Lung microvascular endothelial cell (primary cell): ENCODE data around the gene NUDT22. TPM values are rescaled to one million over a fixed set of nuclear protein-coding genes. Genes with fewer than 3 reads are reported as not detected.
A peak's percentile ranks its signal among the peaks of the same experiment; 100 is the strongest.

Source experiments
- DNase-seq, 2 donors: peaks; one replicate each; pipeline versions ENCODE4 v3.0.0 to v3.0.0-alpha.2; 2010; ENCODE audit warnings: low read depth in 2 of 2
- total RNA-seq: library from RNA; depleted of rRNA; stranded (reverse); fragments of >200 nt; gene quantifications from 2 replicates; pipeline ENCODE4 v1.2.1, GENCODE V29; 2014

The NUDT22 gene
- total RNA-seq = 26.2 and 37.3 TPM in 2 replicates

DNA sequence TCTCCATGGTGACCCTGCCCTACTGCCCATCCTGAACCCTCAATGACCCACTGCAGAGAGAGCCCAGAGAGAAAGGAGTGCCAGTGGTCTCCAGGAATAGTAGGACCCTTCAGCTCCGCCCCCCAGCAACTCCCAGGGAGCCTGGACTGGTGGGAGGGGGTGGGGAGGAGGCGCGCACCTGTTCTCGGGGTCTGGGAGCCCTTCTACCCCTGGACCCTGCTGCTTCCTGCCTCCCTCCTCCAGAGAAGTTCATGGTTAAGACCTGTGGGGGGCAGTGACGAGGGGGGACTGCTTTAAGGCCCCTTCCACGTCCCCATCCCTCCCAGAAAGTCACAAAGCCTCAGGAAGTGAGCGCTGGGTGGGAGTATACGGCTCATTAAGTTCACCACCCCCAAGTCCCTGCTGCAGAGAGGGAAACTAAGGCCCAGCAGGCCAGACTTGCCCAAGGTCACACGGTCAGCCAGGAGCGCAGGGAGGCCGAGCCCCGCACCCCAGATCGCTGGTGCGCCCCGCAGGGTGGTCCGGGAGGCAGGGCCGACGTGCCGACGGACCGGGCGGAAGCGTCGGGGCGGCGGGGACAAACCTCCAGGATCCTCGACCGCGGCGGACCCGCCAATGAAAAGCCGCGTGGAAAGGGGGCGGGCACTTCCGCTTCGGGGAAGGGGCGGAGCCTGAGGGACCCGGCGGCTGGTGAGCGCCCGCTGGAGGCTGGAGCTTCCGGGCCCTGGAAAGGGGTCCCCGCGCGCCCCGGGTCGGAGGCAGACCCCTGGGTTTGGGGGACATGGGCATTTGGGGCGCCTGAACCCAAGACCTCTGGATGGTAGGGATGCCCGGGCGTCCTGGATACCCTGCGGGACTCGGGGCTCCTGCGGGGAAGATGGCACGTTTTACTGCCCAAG, at the start of gene NUDT22, which contains the start of gene TRPT1:
TSS of gene NUDT22 (plus strand) at position 667 of the 899 bp plus-strand sequence. CDS start 379 bp downstream, outside the sequence.
TSS of gene TRPT1 (minus strand) at position 579 of the 899 bp plus-strand sequence. CDS start at position 253, 326 bp downstream.
- peak; percentile 78 to 79 for DNase-seq

DNA sequence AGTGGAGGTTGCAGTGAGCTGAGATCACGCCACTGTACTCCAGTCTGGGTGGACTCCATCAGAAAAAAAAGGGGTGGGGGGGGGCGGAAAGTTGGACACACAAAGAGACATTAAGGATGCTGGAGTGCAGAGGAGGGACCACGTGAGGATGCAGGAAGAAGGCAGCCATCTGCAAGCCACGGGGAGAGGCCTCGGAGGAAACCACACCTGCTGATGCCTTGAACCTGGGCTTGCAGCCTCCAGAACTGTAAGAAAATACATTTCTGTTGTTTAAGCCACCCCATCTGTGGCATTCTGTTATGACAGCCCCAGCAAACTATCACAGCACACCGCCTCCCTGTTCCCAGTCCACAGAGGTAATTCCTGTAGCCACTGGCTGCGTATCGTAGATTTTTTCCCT, 49.3 kb upstream of the NUDT22 start:
- no peak for DNase-seq

- DNase-seq = no peak
These were observed 47.9 kb upstream of the NUDT22 start for GRCh38 chr11:64178203-64178602.

GRCh38 chr11:64178951-64179639, 47.0 kb upstream of the NUDT22 start:
- no peak for DNase-seq

GRCh38 chr11:64180891-64181290, 45.2 kb upstream of the NUDT22 start:
- no peak for DNase-seq

GRCh38 chr11:64181506-64182411, 44.3 kb upstream of the NUDT22 start:
- peak; percentile 92 to 96 for DNase-seq

GRCh38 chr11:64183890-64184289, 42.2 kb upstream of the NUDT22 start:
- DNase-seq = no peak

DNA sequence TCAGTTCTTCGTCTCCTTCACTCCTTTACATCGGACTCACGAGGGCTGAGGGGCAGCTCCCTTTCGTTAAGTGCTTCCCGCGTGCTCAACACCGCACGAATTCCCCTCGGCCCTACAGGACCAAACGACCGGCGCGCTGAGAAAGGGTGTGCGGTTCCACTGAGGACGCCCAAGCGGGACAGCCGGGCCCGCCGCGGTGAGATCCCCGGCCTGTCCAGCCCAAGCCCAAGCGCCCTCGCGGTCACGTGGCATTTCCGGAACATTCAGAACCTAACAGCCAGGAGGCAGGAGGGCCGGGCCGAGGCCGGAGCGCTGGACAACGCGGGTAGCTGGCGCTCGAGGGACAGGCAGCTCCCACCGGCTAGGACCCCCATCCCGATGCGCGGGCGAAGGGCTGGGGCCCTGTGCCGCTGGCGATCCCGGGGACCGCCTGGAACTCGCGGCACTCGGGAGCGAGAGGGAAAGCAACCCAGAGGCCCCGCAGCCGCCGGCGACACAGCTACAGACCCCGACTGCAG, 40.8 kb upstream of the NUDT22 start:
- peak; percentile 91 to 93 for DNase-seq

DNA sequence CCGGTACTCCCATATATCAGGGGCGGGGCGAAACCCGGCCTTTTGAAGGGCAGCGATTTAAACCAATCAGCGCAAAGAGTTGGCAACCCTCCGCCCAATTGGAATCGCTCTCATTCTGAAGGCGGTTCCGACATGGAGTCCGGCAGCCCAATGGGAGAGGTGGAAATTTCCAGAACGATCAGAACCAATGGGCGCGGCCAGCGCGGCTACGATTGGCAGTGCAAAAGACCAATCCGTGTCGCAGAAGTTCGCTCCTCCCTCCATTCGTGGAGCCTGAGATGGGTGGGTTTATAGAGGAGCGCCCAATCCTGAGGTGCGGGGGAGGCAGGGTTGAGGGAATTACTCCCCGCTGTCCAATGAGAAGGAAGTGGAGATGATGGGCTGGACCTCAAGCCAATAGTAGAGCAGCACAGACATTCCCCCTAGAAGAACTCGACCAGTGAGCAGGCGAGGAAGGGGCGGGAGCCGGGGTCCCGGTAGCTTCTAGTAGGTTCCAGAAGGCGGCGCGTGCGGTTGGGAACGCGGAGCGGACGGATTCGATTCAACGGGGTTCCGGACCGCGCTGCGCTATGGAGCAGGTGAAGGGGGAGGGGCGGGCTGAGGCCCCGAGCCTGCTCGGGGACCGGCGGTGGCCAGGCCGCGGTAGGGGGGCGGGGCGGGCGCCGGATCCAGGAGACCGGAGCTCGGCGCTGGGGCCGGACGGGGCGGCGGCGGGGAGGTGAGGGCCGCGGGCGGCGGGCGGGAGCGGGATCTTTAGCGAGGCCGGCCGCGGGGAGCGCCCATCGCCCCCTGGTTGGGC, 40.2 kb upstream of the NUDT22 start, which contains the start of gene STIP1:
TSS of gene STIP1 (plus strand) at position 479 of the 799 bp plus-strand sequence. CDS start at position 570, 91 bp downstream.
- DNase-seq = peak; percentile 100

DNA sequence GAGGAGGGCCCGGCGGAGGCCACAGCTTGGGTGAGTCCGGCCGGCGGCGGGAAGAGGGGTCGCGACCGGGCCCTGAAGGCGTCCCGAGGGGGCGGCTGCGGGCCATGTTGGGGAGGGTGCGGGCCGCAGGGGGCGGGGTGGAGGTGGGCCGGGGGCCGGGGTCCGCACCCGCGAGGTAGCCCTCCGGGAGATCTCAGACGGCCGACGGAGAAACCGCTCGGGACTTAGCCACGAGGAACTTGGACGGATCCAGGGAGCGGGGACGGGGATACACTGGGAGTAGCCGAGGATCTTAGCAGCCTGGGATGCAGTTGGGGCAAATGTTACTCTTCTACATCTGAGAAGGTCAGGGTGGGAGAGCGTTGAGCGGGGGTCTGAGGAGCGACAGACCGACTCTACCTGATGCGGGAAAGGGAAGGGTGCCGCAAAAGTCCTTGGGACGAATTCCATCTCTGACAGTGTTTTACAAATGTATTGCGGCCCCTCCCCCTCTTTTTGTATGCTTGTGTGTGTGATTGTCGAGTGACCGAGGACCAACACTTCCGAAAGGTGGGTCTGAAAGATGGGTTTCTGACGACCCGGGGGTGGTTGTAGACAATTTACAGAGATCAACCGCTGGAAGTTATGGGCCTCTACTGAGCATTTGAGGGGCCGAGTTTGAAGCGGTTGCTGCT, 39.4 kb upstream of the NUDT22 start:
- DNase-seq = peak; percentile 23 to 34

DNA sequence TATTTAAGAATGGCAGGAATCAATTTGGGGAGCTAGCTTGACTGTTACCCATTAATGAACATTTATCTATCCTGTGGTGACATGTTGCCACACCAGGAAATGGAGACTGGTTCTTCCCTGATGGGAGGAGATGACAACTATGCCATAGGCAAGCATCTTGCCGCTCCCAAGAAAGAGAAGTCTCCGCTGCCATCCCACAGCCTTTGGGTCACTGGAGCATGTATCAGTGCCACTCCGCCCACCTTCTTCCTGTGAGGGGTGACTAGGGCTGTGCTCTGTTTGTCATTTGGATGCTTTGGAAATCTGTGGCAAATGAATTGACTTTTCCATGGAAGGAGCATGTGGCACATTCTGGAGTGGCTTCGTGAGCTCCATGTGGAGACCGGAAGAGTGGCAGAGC, 33.6 kb upstream of the NUDT22 start:
- DNase-seq = no peak

GRCh38 chr11:64196626-64197025, 29.4 kb upstream of the NUDT22 start:
- DNase-seq = no peak

GRCh38 chr11:64198511-64198910, 27.6 kb upstream of the NUDT22 start:
- no peak for DNase-seq

- DNase-seq = no peak
These were observed 24.5 kb upstream of the NUDT22 start for GRCh38 chr11:64201543-64201942.

DNA sequence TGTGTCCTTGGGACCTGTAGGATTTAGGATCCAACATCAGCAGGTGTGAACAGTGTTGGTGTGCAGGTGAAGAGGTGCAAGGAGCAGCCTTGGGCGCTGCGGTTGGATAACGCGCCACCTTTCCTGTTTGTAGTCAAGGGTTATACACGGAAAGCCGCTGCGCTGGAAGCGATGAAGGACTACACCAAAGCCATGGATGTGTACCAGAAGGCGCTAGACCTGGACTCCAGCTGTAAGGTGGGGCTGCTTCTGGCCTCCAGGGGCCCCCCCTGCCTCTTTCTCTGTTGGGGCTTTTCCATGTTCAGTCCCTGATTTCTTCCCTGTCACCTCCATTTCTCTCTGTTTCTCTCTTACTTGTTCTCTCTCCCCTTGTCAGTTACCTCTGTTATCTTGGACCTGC, 23.1 kb upstream of the NUDT22 start:
- DNase-seq = no peak

DNA sequence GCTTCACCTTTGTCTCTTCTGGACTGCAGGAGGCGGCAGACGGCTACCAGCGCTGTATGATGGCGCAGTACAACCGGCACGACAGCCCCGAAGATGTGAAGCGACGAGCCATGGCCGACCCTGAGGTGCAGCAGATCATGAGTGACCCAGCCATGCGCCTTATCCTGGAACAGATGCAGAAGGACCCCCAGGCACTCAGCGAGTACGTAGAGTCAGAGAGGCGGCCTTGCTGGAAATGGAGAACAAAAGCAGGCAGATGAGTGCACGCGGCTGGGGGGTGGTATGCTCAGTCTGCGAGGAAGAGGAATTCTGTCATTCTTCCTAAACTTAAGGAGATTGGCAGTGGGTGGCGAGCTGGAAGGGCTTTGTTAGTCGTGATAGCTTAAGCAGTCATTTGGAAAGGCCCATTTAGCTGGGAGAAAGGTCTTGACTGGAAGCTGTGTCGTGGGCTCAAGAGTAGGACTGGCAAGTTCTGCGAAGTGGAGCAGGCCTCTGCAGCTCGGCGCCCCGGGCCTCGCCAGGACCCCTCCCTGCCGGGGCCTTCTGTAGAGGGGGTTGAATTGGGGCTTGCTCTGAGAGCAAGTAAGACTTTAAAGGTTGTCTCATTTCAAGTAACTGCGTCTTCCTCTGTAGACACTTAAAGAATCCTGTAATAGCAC, 22.5 kb upstream of the NUDT22 start:
- no peak for DNase-seq

DNA sequence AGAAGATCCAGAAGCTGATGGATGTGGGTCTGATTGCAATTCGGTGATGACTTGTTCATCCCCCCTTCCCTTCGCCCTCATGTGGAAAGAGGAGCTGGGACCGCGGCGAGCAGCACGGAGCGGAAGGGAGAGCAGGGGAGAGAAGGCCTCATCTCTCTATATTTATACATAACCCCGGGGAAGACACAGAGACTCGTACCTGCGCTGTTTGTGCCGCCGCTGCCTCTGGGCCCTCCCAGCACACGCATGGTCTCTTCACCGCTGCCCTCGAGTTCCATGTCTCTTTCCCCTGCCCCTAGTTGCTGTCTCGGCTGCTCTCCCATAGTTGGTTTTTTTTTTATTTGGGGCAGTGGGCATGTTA, 22.0 kb upstream of the NUDT22 start:
- no peak for DNase-seq

DNA sequence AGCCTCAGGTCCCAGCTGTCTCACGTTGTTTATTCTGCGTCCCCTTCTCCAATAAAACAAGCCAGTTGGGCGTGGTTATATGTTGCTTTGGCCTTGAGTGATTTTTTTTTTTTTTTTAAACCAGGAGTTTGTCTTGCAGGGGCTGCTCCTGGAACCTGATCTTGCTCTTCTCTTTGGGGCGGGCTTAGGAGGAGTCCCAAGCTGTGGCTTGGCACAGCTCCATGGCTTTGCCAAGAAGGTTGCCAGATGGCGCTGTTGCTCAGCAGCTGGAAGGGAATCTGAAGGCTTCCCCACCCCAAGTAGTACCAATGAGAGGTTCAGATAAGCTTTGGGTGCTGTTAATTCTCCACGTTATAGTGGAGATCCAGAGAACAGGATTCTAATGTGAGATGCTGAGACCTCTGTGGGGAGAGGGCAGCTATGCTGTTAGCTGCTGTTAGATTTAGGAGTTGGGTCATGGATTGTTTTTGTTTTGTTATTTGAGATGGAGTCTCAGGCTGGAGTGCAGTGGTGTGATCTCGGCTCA, 21.5 kb upstream of the NUDT22 start:
- DNase-seq = peak; percentile 87 to 95
